ENCODE results near the gene KDM2A. TPM values are rescaled to one million over a fixed set of nuclear protein-coding genes. Genes with fewer than 3 reads are reported as not detected.

The KDM2A gene
- total and polyA plus RNA-seq, 2 donors (not counting 3 experiments of a cell fraction or from before 2014, with no cell fraction given): 72.2 to 79.5 TPM

DNA sequence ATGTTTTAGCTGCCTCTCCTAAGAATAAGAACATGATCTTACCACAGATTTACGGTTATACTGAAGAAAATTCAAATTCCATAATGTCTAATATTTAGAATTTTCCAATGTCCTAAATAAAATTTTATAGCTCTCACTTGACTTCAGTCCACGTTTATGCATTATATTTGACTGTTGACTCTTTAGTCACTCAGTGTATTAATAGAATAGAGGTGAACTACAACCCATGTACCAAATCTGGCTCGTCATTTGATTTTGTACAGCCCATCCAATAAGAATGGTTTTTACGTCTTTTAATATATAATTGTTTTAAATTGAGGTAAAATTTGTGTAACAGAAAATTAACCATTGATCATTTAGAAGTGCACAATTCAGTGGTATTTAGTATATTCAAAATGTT lies 34.9 kb downstream of the KDM2A start:
- Histone ChIP-seq H3K4me3 (replicated peaks in 1 of 3; ENCODE audit: insufficient read depth in 1 of 3, low read depth in 1 of 3, low read length in 3 of 3) (no peak overlapping the region), H3K9me1 (replicated peaks; ENCODE audit: control insufficient read depth, extremely low read depth, insufficient read depth, low read length) (no peaks in the 10 kb centered on the region), H3K4me1 (ENCODE audit: control insufficient read depth, extremely low read depth, insufficient read depth, low read length) (no peaks in the 10 kb centered on the region), H2AFZ (ENCODE audit: low read depth, low read length) (no peak overlapping the region), H3K4me2 (ENCODE audit: insufficient read depth, low read length) (no peak overlapping the region), H3K27ac (ENCODE audit: insufficient read depth, low read depth, low read length) (no peak overlapping the region), H3K9me3 (replicated peaks; ENCODE audit: control insufficient read depth, insufficient read depth, low read length) (no peaks in the 10 kb centered on the region), H3K27me3 (ENCODE audit: control insufficient read depth in 2 of 2, insufficient read depth in 2 of 2, low read length in 2 of 2) (no peaks in the 10 kb centered on the region), H3K79me2 (ENCODE audit: control insufficient read depth, insufficient read depth, low read length) (peaks cover 43% of the 10 kb centered on the region), H3K36me3 (ENCODE audit: control insufficient read depth in 2 of 2, extremely low read depth in 1 of 2, insufficient read depth in 2 of 2, low read length in 2 of 2) (peaks cover 4% of the 10 kb centered on the region in 2 experiments), H3K9ac (replicated peaks; ENCODE audit: extremely low read depth, insufficient read depth, low read length) (no peak overlapping the region), H4K20me1 (replicated peaks; ENCODE audit: control insufficient read depth, extremely low read depth, insufficient read depth, low read length) (no peaks in the 10 kb centered on the region)
- ChIA-PET POLR2A (no interaction called here), CTCF (interaction anchor here (0.7 to 1.0 kb wide), 2 partner anchors 14 to 59 kb away, joined by 3 read pairs; no protein-coding TSS in a partner anchor)
- FAIRE-seq (no peak), DNase-seq (ENCODE audit: low read depth, low spot score) (no peak)
- no peak for TF ChIP-seq JUN (IDR thresholded peaks at IDR 0.05; ENCODE audit: borderline replicate concordance, insufficient read depth, insufficient read length, low read depth)
- TF ChIP-seq MAX (IDR thresholded peaks at IDR 0.05; ENCODE audit: insufficient read depth, insufficient read length): no peak
- TF ChIP-seq MYC (IDR thresholded peaks at IDR 0.05; ENCODE audit: low read depth, low read length): no peak
- TF ChIP-seq EZH2 (IDR thresholded peaks at IDR 0.05; ENCODE audit: borderline replicate concordance, low read depth, low read length, severe bottlenecking): no peak
- no peak for TF ChIP-seq GATA2 (IDR thresholded peaks at IDR 0.05; ENCODE audit: insufficient read depth, insufficient read length, low read depth, low read length)
- TF ChIP-seq POLR2A (IDR thresholded peaks at IDR 0.05; ENCODE audit: low read depth, low read length): no peak
- no peak for TF ChIP-seq POLR2AphosphoS5 (IDR thresholded peaks at IDR 0.05; ENCODE audit: insufficient read depth, low read depth, low read length)
- TF ChIP-seq FOS (IDR thresholded peaks at IDR 0.05; ENCODE audit: borderline replicate concordance, insufficient read depth, low read length): no peak
- TF ChIP-seq, protein P1, sequence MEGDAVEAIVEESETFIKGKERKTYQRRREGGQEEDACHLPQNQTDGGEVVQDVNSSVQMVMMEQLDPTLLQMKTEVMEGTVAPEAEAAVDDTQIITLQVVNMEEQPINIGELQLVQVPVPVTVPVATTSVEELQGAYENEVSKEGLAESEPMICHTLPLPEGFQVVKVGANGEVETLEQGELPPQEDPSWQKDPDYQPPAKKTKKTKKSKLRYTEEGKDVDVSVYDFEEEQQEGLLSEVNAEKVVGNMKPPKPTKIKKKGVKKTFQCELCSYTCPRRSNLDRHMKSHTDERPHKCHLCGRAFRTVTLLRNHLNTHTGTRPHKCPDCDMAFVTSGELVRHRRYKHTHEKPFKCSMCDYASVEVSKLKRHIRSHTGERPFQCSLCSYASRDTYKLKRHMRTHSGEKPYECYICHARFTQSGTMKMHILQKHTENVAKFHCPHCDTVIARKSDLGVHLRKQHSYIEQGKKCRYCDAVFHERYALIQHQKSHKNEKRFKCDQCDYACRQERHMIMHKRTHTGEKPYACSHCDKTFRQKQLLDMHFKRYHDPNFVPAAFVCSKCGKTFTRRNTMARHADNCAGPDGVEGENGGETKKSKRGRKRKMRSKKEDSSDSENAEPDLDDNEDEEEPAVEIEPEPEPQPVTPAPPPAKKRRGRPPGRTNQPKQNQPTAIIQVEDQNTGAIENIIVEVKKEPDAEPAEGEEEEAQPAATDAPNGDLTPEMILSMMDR (IDR thresholded peaks at IDR 0.05; ENCODE audit: extremely low read depth in 1 of 2, insufficient read depth in 1 of 2, low read depth in 1 of 2, low read length in 2 of 2): no peak
- BruUV-seq (replicated peaks): no TSS peak
- dilution Hi-C loops (cut with MboI; ENCODE audit: extremely low pct_ligation_motif_present, low sequenced_read_pairs): no loop called here
- intact Hi-C loops (cut with micrococcal nuclease): no loop called here
